ENCODE data around the gene STXBP3. TPM values are rescaled to one million over a fixed set of nuclear protein-coding genes. Genes with fewer than 3 reads are reported as not detected.

Gene STXBP3
- total RNA-seq, 4 donors from 2014 or later: 29.5 to 166 (median 64.1) TPM

DNA sequence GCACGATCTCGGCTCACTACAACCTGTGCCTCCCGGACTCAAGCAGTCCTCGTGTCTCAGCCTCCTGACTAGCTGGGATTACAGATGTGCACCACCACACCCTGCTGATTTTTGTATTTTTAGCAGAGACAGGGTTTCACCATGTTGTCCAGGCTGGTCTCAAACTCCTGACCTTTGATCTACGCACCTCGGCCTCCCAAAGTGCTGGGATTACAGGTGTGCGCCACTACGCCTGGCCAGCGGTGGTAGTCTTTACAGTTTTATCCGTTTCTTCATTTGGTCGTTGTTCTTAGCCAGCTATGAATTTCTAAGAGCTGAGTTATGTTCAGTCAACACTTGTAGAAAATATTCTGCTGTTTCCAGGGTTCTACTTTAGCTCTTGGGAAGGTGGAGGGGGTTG lies 57.1 kb downstream of the STXBP3 start:
- no peak overlapping the region for H3K27ac ChIP-seq
- H3K4me1 ChIP-seq: no peaks in the 10 kb centered on the region
- H3K4me3 ChIP-seq: no peak overlapping the region
- no peaks in the 10 kb centered on the region for H3K9me3 ChIP-seq
- H3K27me3 ChIP-seq: no peaks in the 10 kb centered on the region
- no peak for DNase-seq
- TF ChIP-seq, protein P1, sequence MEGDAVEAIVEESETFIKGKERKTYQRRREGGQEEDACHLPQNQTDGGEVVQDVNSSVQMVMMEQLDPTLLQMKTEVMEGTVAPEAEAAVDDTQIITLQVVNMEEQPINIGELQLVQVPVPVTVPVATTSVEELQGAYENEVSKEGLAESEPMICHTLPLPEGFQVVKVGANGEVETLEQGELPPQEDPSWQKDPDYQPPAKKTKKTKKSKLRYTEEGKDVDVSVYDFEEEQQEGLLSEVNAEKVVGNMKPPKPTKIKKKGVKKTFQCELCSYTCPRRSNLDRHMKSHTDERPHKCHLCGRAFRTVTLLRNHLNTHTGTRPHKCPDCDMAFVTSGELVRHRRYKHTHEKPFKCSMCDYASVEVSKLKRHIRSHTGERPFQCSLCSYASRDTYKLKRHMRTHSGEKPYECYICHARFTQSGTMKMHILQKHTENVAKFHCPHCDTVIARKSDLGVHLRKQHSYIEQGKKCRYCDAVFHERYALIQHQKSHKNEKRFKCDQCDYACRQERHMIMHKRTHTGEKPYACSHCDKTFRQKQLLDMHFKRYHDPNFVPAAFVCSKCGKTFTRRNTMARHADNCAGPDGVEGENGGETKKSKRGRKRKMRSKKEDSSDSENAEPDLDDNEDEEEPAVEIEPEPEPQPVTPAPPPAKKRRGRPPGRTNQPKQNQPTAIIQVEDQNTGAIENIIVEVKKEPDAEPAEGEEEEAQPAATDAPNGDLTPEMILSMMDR (IDR thresholded peaks at IDR 0.05): no peak
- TF ChIP-seq POLR2A (IDR thresholded peaks at IDR 0.05): no peak
- H3K36me3 ChIP-seq: no peaks in the 10 kb centered on the region
- intact Hi-C loops (cut with DNase I; ENCODE audit: low total_unique reads): no loop called here

DNA sequence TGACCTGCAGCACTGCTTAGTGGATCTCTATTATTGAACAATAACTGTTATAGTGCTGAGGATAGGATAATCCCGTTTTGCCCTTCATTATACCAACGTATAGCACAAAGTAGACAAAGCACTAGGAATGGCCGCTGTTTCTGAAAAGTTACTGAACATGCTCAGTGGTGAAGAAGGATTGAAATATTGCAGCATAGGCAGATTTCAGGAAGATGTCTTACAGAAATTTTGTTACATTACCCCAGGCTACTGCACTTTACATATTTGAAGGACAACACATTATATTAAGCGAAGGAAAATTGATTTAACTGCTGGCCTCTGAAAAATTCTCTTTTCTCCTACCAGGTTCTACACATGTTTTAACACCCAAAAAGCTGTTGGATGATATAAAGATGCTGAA lies 62.0 kb downstream of the STXBP3 start:
- H3K36me3 ChIP-seq: no peaks in the 10 kb centered on the region
- intact Hi-C loops (cut with DNase I; ENCODE audit: low total_unique reads): no loop called here

DNA sequence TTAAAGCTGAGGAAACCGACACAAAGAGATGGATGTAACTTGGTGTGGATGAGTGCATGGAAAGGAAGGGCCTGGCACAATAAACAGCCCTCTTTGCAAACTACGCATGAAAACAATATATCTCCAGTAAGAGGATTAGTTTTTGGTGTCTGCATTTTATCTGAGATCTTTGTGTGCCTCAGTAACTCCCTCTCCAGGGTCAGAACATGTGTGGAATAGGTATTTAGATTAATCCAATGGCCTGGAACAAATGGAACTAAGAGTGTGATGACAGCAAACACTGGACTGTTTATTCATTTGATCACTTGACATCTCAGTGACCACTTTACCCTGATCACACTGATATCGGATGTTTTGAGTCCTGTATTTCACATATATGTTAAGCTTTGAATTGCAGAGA lies 65.1 kb downstream of the STXBP3 start:
- no peak overlapping the region for H3K4me3 ChIP-seq
- H3K27ac ChIP-seq: no peak overlapping the region
- intact Hi-C loops (cut with DNase I; ENCODE audit: low total_unique reads): loop anchor here (10.0 kb wide), 1 partner anchor 67 kb away; the partner anchor contains the start of gene STXBP3
- H3K27me3 ChIP-seq: no peaks in the 10 kb centered on the region
- no peaks in the 10 kb centered on the region for H3K9me3 ChIP-seq
- peaks cover 6 to 12% of the 10 kb centered on the region in 2 donors for H3K4me1 ChIP-seq
- H3K36me3 ChIP-seq: no peaks in the 10 kb centered on the region
- TF ChIP-seq, protein P1 (IDR thresholded peaks at IDR 0.05): no peak
- no peak for TF ChIP-seq POLR2A (IDR thresholded peaks at IDR 0.05)
- no peak for DNase-seq

More for the DNA sequence above, 62.0 kb downstream of the STXBP3 start:
- Histone ChIP-seq H3K27me3 (no peaks in the 10 kb centered on the region), H3K4me1 (no peaks in the 10 kb centered on the region), H3K4me3 (no peak overlapping the region), H3K27ac (no peak overlapping the region), H3K9me3 (no peaks in the 10 kb centered on the region)
- no peak for TF ChIP-seq POLR2A (IDR thresholded peaks at IDR 0.05)
- TF ChIP-seq, protein P1 (IDR thresholded peaks at IDR 0.05): no peak
- DNase-seq: no peak

DNA sequence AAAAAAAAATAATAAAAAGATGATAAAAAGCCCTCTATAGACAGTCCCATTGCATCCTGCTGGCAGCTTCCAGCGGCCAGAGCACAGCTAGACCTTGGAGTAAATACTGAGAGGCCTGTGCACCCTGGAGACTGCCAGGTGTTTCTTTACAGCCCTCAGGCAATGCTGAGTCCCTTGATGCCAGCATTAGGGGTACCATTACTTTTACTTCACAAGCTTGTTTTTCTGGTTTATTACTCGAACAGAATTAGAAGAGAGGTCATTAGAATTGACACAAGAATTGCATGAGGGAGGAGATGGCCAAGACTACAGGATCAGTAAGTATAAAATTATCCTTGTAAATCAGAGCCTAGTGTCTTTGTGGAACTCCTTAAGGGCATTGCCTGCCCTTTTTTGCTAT lies 66.9 kb downstream of the STXBP3 start:
- Histone ChIP-seq H3K27ac (peak overlapping the region; percentile 92 to 95), H3K9me3 (no peaks in the 10 kb centered on the region), H3K36me3 (no peaks in the 10 kb centered on the region), H3K27me3 (no peaks in the 10 kb centered on the region), H3K4me3 (no peak overlapping the region), H3K4me1 (peaks cover 11 to 12% of the 10 kb centered on the region in 2 donors)
- no peak for TF ChIP-seq POLR2A (IDR thresholded peaks at IDR 0.05)
- TF ChIP-seq, protein P1 (IDR thresholded peaks at IDR 0.05): no peak
- no peak for DNase-seq
- intact Hi-C loops (cut with DNase I; ENCODE audit: low total_unique reads): loop anchor here (10.0 kb wide), 1 partner anchor 69 kb away; the partner anchor contains the start of gene STXBP3

DNA sequence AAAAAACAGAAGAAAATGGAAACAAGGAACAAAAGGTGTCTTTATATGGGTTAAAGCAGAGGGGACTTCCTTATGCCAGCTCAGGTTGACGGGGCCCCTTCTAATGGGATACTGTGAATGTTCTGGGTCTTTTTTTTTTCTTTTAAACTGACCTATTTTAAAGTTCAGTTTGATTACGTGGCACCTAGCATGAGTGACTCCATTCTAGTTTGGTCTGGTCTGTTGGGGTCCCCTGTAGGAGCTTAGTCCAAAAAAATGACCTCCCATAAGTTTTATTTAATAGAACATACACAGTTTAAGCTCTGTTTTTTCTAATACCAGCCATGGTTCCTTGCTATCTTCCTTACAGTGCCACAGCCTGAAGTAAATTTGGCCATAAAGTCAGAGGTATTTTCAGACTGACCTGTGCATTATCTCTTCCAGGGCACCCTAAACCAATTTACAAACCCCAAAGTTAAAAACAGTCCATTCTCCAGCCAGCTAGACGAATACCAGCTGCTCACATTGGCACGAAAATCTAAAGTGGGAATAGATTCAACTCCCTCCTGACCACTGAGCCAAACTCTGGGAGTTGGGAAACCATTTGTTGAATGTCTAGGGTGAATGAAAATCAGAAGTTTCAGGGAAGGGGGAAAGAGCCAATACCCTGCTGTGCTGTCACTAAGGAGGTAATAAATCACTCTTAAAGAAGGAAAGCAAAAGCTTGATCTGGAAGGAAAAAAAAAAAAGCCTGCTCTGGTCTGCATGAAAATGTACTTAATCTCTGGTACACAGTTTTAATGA lies 68.1 kb downstream of the STXBP3 start:
- no peak for TF ChIP-seq POLR2A (IDR thresholded peaks at IDR 0.05)
- TF ChIP-seq, protein P1 (IDR thresholded peaks at IDR 0.05): no peak
- Histone ChIP-seq H3K4me3 (no peak overlapping the region), H3K27ac (peak overlapping the region; percentile 92 to 95), H3K9me3 (no peaks in the 10 kb centered on the region), H3K36me3 (no peaks in the 10 kb centered on the region), H3K27me3 (no peaks in the 10 kb centered on the region), H3K4me1 (peaks cover 11 to 12% of the 10 kb centered on the region in 2 donors)
- intact Hi-C loops (cut with DNase I; ENCODE audit: low total_unique reads): loop anchor here (10.0 kb wide), 1 partner anchor 70 kb away; the partner anchor contains the start of gene STXBP3
- DNase-seq: peak; percentile 47 to 54

Data from uterus (tissue), 4 donors.